Measurements from ENCODE around the gene AGGF1.
"Not testable (repeated sequence)": the region's sequence is repeated elsewhere in the genome, so short reads cannot be mapped to it uniquely, and the experiment has no call there.

Gene AGGF1

GRCh38 chr5:77102549-77102948, 72.3 kb downstream of the AGGF1 start:
- in situ Hi-C loops (cut with HindIII; ENCODE audit: low pct_ligation_motif_present, low sequenced_read_pairs) = no loop called here
- Histone ChIP-seq H3K36me3 (replicated peaks) (no peaks in the 10 kb centered on the region), H3K27ac (no peak overlapping the region), H3K27me3 (replicated peaks) (no peaks in the 10 kb centered on the region), H3K4me3 (ENCODE audit: low read depth, low read length) (no peak overlapping the region)
- DNase-seq = no peak
- TF ChIP-seq, protein P1, sequence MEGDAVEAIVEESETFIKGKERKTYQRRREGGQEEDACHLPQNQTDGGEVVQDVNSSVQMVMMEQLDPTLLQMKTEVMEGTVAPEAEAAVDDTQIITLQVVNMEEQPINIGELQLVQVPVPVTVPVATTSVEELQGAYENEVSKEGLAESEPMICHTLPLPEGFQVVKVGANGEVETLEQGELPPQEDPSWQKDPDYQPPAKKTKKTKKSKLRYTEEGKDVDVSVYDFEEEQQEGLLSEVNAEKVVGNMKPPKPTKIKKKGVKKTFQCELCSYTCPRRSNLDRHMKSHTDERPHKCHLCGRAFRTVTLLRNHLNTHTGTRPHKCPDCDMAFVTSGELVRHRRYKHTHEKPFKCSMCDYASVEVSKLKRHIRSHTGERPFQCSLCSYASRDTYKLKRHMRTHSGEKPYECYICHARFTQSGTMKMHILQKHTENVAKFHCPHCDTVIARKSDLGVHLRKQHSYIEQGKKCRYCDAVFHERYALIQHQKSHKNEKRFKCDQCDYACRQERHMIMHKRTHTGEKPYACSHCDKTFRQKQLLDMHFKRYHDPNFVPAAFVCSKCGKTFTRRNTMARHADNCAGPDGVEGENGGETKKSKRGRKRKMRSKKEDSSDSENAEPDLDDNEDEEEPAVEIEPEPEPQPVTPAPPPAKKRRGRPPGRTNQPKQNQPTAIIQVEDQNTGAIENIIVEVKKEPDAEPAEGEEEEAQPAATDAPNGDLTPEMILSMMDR (IDR thresholded peaks at IDR 0.05; ENCODE audit: low read depth, low read length, missing control alignments) = no peak

- DNase-seq = no peak
- Histone ChIP-seq H3K27me3 (replicated peaks) (no peaks in the 10 kb centered on the region), H3K36me3 (replicated peaks) (no peaks in the 10 kb centered on the region), H3K4me3 (ENCODE audit: low read depth, low read length) (no peak overlapping the region), H3K27ac (no peak overlapping the region)
- in situ Hi-C loops (cut with HindIII; ENCODE audit: low pct_ligation_motif_present, low sequenced_read_pairs) = no loop called here
- TF ChIP-seq, protein P1 (IDR thresholded peaks at IDR 0.05; ENCODE audit: low read depth, low read length, missing control alignments) = no peak
Observed at GRCh38 chr5:77103457-77103856, 73.3 kb downstream of the AGGF1 start.

DNA sequence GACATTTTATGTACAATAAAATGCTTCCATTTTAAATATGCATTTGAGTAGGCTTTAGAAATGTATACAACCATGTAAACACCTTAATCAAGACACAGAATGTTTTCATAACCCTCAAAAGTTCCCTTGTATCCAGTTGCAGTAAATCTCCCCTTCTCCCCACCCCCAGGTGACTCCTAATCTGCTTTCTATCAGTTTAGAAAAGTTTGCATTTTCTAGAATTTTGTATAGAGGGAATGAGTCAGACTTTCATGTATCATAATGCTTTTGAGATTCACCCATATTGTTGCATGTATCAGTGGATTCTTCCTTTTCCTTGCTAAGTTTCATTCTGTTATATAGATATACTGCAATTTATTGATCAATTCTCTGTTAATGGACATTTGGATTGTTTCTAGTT, 74.6 kb downstream of the AGGF1 start:
- in situ Hi-C loops (cut with HindIII; ENCODE audit: low pct_ligation_motif_present, low sequenced_read_pairs) = no loop called here
- Histone ChIP-seq H3K27me3 (replicated peaks) (no peaks in the 10 kb centered on the region), H3K4me3 (ENCODE audit: low read depth, low read length) (no peak overlapping the region), H3K36me3 (replicated peaks) (no peaks in the 10 kb centered on the region), H3K27ac (no peak overlapping the region)
- DNase-seq = no peak
- TF ChIP-seq, protein P1 (IDR thresholded peaks at IDR 0.05; ENCODE audit: low read depth, low read length, missing control alignments) = no peak

DNA sequence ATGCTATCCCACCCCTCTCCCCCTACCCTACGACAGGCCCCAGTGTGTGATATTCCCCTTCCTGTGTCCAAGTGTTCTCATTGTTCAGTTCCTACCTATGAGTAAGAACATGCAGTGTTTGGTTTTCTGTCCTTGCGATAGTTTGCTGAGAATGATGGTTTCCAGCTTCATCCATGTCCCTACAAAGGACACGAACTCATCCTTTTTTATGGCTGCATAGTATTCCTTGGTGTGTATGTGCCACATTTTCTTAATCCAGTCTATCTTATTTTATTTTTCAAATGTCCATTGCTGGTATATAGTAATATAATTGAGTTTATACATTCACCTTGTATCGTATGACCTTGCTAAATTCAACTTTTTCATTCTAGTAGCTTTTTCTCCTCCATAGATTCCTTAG, 76.8 kb downstream of the AGGF1 start:
- H3K27me3 ChIP-seq (replicated peaks); H3K36me3 ChIP-seq (replicated peaks); H3K27ac ChIP-seq; H3K4me3 ChIP-seq (ENCODE audit: low read depth, low read length); DNase-seq; in situ Hi-C loops (cut with HindIII; ENCODE audit: low pct_ligation_motif_present, low sequenced_read_pairs): not testable (repeated sequence)

All from brain microvascular endothelial cell (primary cell).